Measurements from ENCODE around the gene MALSU1.

GRCh38 chr7:23332193-23332592 lies 33.1 kb downstream of the MALSU1 start:
- TF ChIP-seq, protein P1, sequence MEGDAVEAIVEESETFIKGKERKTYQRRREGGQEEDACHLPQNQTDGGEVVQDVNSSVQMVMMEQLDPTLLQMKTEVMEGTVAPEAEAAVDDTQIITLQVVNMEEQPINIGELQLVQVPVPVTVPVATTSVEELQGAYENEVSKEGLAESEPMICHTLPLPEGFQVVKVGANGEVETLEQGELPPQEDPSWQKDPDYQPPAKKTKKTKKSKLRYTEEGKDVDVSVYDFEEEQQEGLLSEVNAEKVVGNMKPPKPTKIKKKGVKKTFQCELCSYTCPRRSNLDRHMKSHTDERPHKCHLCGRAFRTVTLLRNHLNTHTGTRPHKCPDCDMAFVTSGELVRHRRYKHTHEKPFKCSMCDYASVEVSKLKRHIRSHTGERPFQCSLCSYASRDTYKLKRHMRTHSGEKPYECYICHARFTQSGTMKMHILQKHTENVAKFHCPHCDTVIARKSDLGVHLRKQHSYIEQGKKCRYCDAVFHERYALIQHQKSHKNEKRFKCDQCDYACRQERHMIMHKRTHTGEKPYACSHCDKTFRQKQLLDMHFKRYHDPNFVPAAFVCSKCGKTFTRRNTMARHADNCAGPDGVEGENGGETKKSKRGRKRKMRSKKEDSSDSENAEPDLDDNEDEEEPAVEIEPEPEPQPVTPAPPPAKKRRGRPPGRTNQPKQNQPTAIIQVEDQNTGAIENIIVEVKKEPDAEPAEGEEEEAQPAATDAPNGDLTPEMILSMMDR (IDR thresholded peaks at IDR 0.05) = no peak
- no peak for TF ChIP-seq POLR2AphosphoS5 (IDR thresholded peaks at IDR 0.05; ENCODE audit: insufficient read depth in 1 of 2, low read depth in 1 of 2)

All from vagina (tissue), 2 donors.